Stimulated activated CD8-positive, alpha-beta memory T cell treated with anti-CD3 and anti-CD28 coated beads, Interleukin-7, amount 100 ng/mL, for 24 hours (primary cell): ENCODE results near the gene IDH3G.

Source experiments
- DNase-seq: peaks from one replicate; pipeline ENCODE4 v3.0.0-alpha.2; 2020; ENCODE audit warnings: low read depth

IDH3G gene

DNA sequence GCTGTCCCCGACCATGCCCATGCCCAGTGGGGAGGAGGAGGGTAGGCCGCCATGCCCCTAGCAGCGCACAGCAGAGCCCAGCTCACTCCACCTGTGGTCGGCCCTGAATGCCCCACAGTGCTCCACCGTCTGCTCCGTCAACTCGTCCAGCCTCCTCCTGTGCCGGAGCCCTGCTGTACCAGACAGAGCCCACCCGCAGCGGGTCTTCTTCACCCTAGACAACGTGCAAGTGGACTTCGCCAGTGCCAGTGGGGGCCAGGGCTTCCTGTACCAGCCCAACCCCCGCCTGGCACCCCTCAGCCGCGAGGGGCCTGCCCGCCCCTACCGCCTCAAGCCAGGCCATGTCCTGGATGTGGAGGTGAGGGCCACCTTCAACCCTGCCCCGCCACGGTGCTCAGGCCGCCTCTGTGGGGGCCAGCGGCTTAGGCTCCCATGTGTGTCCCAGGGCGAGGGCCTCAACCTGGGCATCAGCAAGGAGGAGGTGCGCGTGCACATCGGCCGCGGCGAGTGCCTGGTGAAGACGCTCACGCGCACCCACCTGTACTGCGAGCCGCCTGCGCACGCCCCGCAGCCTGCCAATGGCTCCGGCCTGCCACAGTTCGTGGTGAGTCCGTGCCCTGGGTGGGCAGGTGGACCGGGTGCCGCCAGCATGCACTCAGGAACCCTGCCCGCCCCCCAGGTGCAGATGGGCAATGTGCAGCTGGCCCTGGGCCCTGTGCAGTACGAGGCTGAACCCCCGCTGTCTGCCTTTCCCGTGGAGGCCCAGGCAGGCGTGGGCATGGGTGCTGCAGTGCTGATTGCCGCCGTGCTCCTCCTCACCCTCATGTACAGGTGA, 20.2 kb downstream of the IDH3G start:
- no peak for DNase-seq

DNA sequence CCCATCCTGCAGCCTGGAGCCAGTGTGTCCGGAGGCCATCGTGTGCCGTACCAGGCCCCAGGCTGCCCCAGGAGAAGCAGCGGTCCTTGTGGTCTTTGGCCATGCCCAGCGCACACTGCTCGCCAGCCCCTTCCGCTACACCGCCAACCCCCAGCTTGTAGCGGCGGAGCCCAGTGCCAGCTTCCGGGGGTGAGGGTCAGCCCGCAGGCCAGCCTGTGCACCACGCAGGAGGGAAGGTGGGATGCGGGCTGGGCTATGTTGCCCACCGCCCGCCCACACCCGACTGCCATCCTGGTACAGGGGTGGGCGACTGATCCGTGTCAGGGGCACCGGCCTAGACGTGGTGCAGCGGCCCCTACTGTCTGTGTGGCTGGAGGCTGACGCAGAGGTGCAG, 21.0 kb downstream of the IDH3G start:
- DNase-seq: no peak

DNA sequence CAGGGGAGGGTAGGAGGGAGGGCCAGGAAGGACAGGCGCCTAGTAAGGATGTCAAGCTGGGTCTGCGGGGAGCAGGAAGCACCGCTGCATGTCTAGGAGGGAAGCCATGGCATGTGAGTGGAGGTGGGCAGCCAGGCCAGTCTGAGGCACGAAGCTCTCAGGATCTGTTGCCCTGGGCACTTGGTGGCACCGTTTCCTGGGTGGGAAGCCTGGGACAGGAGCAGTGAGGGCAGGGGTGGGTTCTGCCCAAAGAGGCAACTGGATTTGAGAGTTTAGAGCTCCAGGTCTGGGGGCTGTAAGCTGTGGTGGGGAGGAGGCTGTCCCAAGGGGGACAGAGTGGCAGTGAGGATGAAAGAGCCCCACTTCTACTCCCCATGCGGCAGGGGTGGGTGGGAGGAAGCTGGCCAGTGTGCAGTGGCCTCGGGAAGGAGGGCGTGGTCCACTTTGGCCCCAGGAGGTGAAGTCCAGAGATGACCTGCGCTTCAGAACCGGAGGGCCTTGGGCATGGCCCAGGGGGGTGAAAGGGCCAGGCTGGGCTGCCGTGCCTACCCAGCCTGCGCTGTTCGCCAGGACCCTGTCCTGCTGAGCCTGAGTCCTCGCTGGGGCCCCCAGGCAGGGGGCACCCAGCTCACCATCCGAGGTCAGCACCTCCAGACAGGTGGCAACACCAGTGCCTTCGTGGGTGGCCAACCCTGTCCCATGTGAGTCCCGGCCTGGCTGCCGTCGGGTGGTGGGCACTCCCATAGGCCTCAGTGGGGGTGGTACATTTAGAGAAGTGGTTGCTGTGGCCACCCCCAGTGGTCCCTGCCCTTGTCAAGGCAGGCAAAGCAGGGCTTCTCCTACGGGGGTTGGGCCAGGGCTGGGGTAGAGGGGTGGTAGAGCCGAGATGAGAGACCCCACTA, 21.6 kb downstream of the IDH3G start:
- no peak for DNase-seq

DNA sequence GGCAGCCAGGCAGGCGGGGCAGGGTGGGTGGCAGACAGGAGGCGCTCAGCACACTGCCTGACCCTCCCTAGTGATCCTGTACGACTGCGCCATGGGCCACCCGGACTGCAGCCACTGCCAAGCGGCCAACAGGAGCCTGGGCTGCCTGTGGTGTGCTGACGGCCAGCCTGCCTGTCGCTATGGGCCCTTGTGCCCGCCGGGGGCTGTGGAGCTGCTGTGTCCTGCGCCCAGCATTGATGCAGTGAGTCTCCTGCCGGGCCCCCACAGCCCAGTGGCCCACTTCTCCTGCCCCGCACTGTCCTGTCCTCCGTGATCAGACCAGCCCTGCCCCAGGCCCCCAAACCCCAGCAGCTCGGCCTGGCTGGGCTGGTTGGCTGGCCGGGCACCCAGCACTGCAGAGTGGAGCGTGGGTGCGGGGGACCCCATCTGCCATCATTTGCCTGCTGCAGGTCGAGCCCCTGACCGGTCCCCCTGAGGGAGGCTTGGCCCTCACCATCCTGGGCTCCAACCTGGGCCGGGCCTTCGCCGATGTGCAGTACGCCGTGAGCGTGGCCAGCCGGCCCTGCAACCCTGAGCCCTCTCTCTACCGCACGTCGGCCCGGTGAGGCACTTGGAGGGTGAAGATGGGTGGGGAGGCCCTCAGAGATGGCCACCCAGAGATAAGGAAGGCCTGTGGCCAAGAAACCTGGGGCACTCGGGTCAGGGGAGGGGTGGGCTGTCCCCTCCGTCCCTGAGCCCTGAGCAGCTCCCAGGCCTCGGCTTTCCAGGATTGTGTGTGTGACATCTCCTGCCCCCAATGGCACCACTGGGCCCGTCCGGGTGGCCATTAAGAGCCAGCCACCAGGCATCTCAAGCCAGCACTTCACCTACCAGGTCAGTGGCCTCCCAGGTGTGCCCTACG, 22.5 kb downstream of the IDH3G start:
- DNase-seq: no peak

DNA sequence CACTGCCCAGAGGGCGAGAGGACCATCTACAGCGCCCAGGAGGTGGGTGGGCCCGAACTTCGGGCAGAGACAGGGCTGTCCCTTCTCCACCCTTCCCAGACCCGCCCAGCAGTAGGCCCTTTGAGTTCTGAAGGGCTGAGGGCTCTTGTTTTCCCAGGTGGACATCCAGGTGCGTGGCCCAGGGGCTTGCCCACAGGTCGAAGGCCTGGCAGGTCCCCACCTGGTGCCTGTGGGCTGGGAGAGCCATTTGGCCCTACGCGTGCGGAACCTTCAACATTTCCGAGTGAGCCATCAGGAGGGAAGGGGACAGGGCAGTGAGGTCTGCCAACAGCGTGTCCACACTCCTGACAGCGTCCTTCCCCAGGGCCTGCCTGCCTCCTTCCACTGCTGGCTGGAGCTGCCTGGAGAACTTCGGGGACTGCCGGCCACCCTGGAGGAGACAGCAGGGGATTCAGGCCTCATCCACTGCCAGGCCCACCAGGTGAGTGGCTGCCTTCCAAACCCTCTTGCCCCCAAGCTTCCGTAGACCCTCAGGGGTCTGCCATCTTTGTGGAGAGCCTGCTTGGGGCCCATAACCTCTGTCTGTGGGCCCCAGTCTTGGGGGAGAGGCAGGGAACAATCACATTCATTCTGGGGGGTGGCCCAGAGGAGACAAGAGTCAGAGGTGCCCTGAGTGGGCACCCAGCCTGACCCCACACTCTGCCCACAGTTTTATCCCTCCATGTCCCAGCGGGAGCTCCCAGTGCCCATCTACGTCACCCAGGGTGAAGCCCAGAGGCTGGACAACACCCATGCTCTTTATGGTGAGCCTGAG, 23.4 kb downstream of the IDH3G start:
- no peak for DNase-seq

DNA sequence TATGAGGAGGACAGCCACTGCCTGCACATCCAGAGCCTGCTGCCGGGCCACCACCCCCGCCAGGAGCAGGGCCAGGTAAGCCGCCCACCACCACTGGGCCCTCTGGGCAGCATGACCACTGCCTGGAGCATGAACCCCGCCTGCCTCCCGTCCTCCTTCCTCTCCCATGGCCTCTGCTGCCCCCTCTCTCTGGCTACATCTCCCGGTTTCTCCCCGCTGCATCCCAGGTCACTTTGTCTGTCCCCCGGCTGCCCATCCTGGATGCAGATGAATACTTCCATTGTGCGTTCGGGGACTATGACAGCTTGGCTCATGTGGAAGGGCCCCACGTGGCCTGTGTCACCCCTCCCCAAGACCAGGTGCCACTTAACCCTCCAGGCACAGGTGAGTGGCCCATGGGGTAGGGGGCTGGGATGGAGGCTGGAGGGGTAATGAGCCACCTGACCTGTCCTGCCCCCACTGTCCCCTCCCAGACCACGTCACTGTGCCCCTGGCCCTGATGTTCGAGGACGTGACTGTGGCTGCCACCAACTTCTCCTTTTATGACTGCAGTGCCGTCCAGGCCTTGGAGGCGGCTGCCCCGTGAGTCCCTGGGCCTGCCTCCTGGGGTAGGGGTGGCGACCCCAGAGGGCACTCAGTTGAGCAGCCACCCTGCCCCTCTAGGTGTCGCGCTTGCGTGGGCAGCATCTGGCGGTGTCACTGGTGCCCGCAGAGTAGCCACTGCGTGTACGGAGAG, 24.1 kb downstream of the IDH3G start:
- no peak for DNase-seq

DNA sequence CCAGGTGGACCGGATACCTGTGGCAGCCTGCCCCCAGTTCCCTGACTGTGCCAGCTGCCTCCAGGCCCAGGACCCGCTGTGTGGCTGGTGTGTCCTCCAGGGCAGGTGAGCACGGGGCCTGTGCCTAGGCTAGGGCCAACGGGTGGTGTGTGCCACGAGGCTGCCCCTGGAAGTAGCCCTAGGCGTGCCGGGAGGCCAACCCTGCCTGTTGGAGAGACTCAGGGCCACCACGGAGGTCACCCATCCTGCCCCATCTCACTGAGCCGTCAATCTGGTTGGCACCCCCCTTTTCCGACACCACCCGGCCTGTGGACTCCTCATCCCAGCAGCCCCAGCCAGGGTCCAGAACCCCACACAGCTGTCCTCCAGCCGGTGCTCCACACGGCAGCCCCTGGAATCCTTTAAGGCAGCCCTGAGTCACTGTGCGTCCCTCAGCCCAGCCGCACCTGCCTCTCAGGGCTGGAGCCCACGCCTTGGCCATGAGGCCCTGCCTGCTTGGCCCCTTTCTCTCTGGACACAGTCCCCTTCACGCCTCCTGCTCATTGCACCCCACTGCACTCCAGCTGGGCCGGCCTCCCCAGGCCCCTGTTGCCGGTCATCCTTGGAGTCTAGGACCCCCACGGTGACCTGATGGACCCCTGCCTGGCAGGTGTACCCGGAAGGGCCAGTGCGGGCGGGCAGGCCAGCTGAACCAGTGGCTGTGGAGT, 24.9 kb downstream of the IDH3G start:
- no peak for DNase-seq

DNA sequence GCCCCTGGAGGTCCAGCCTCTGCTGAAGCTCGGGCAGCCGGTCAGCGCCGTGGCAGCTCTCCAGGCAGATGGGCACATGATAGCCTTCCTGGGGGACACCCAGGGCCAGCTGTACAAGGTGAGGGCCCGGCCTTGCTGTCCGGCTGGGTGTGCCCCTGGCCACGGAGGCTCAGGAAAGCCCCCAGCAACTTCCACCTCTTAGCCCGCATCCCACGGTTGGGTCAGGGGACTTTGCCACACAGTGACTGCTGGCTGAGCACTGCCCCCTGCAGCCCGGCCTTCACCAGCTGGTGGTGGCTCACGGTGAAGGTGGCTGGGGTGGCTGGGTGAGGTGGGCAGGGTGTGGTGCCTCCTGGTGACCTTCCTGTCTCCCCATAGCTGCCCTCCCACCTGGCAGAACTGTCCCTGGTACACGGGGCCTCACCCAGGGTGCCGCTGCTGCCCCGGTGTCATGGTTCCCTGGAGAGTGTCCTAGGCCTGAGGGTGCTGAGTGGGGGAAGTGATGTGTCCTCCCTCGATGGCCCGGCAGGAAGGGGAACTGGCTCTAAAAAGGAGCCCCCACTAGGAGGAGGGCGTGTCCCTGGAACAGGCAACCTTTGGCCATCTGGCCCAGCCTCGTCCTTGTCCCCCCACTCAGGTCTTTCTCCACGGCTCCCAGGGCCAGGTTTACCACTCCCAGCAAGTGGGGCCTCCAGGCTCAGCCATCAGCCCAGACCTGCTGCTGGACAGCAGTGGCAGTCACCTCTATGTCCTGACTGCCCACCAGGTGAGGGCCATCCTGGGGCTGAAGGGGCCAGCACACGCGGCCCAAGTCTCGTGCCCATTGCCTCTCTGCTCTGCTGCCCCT, 25.6 kb downstream of the IDH3G start:
- no peak for DNase-seq

DNA sequence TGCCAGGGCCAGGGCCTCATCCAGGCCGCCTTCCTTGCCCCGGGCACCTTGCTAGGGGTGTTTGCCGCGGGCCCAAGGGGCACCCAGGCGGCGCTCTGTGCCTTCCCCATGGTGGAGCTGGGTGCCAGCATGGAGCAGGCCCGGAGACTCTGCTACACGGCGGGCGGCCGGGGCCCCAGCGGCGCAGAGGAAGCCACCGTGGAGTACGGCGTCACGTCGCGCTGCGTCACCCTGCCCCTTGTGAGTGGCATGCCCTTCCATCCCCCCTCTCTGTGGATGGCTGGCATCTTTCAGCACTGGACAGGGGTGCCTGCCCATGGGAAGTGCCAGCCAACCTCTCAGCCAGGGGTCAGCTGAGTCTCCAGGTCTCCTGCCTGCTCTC, 26.5 kb downstream of the IDH3G start:
- DNase-seq: no peak

DNA sequence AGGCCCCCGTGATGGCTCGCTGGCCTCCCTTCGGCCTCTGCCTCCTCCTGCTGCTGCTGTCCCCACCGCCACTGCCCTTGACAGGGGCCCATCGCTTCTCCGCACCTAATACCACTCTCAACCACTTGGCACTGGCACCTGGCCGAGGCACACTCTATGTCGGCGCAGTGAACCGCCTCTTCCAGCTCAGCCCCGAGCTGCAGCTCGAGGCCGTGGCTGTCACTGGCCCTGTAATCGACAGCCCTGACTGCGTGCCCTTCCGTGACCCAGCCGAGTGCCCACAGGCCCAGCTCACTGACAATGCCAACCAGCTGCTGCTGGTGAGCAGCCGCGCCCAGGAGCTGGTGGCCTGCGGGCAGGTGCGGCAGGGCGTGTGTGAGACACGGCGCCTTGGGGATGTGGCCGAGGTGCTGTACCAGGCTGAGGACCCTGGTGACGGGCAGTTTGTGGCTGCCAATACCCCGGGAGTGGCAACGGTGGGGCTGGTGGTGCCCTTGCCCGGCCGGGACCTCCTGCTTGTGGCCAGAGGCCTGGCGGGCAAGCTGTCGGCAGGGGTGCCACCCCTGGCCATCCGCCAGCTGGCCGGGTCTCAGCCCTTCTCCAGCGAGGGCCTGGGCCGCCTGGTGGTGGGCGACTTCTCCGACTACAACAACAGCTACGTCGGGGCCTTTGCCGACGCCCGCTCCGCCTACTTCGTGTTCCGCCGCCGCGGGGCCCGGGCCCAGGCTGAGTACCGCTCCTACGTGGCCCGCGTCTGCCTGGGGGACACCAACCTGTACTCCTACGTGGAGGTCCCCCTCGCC, 27.1 kb downstream of the IDH3G start:
- no peak for DNase-seq

DNA sequence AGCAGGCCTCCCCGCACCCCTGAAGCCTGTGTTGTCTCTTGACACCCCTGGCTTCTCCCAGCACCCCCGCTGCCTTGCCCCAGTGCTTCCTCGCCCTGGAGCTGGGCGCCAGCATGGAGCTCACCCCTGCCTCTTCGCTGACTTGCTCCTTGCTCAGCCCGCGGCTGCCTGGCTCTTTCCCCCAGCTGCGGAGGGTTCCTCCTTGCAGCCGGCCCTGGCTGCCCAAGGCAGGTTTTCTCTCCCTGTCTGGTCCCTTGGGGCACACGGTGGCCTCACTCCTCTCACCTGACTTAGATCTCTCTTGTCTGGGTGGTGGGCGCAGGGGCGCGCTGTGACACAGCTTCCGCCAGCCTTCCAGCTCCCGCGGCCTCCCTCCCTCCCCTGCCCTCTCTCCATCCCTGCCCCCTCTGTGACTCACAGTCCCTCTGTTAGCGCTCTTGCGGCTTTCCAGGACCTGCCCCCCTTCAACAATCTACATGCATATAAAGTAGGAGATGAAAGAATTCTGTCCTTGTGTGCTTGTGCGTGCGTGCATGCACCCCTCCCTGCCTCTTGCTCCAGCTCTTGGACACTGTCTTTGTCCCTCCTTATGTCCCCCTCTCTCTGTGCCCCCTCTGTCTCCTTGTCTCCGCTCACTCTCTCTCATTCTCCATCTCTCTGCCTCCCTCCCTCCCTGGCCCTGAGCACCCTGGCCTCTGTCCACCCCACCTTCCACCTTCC, 27.9 kb downstream of the IDH3G start:
- DNase-seq: peak; percentile 13

DNA sequence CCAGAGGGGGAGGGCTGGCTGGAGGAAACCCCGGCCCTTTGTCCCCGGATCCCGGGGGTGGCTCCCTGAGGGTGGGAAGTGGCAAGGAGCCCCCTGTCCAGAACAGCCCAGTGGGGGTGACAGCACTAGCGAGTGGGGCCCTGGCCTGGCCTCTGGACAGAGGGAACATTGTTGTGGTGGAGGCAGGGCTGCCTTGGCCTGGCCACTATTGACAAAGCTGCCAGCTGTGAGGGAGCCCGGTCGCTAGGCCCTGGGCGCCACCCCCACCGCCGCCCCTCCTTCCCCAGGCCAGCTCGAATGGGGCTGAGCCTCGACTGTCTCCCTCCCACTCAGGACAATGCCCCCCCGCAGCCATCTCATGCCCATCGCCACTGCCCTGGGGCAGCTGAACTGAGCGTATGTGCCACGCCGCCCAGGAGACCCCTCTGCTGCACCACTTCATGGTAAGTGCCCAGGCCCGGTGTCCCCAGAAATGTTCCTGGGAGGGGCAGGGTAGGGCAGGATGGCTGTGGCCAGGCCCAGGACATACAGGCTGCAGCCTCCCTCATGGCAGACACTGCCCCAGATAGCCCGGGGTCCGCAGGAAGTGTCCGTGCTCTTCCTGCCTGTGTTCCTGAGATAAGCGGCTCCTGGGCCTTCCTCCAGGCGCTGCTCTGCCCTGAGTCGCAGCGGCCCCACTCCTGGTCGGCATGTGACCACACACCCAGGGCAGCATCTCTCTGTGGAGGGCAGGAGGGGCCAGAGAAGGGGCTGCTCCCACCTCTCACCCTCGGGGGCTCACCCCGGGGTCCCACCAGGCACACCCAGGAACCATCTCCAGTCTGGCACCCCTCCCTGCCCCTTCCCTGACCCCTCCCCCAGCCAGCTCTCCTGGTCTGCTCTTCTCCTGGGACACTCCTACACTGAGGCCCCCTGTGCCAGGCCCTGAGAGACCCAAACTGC, 28.8 kb downstream of the IDH3G start:
- no peak for DNase-seq

DNA sequence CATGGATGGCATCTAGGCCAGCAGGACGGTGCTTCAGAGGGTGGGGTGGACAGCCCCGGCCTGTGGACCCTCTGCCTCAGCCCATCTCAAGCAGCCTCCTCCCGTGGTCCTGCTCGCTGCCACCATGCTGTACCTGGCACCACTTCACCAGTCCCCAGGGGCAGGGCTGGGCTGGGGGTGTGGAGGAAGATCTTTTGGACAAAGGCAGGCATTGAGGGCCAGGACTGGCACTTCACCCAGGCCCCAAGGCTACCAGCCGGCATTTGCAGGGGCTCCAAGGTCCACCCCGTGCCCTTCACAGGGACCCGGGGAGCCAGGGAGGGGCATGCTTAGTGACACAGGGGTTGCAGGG, 29.4 kb downstream of the IDH3G start:
- no peak for DNase-seq

DNA sequence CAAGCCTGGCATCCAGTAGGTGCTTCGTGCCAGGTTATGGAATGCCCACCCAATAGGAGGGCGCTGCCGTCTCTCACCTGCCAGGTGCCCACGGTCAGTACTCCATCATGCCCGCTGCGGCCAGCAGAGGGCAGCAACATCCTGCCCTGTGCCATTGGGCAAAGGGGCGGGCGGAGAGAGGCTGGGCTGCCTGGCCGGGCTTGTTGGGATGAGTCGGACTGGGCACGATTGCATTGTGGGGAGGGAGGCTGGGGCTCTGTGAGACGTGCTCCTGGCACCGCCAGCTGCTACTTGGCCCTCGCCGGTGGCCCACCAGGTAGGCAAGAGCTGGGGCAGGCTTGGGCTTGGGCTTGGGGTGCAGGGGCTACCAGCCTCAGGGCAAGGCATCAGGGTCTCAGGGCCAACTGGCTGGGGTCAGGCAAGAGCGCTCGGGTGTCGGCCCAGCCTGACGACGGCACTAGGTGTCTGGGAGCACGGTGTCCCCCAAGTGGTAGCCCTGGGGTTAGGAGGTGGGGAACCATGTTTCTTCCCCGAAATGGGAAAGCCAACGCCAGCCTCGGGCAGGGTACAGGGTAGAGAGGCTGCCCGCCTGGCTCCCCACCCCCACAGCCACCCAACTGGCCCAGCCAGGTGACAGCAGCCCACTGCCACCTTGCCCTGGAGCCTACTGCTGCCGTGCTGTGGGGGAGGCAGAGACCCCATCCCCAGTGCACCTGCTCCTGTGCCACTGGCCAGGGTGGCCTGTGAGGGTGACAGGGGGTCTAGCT, 30.0 kb downstream of the IDH3G start, which contains the start of gene PLXNB3:
Gene PLXNB3, plus strand, starts transcription at position 261 of the 767 bp plus-strand sequence. CDS start 1,287 bp downstream, outside the sequence.
- peak; percentile 42 for DNase-seq

DNA sequence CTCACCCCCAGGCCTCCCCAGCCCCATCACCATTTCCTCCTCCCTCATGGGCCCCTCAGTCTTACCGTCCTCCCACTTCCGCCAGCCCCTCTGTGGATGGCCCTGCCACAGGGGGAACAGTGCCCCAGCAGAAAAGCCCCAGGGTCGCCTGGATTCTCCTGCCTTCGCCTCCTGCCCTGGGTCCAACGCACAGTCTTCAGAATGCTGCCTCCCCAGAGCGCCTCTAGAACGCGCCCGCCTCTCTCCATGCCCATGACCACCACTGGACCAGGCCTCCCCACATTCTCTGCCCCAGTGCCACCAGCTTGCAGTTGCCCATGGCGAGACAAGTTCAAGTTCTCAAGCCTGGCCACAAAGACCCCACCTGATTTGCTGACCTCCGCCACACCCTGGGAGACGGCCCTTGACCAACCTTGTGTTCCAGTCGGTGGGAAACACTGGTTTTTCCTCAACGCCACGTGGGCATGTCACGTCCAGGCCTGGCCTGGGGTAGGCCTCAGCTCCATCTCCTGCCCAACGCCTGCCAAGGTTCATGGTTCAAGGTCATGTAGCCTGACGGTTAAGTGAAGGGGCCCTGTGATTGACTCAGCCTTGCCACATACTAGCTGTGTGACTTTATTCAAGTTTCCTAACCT, 30.8 kb downstream of the IDH3G start:
- DNase-seq: no peak
